22Rv1 (cell line): ENCODE data around the gene RABGAP1L.

ENCODE experiments used
- H3K27ac ChIP-seq: fragments of 450-650 bp; 2 replicates; pipeline ENCODE4 v1.5.1; 2017
- CTCF ChIP-seq: fragments of 450-650 bp; IDR thresholded peaks from 2 replicates; pipeline ENCODE4 v1.5.1; 2017; ENCODE audit warnings: mild to moderate bottlenecking
- ZFX ChIP-seq: fragments of 450-650 bp; IDR thresholded peaks from 2 replicates; pipeline ENCODE4 v1.6.1; 2017; ENCODE audit warnings: antibody characterized with exemption, borderline replicate concordance

Gene RABGAP1L

GRCh38 chr1:174445351-174445750 is 286.0 kb downstream of the RABGAP1L start:
- no peak overlapping the region for H3K27ac ChIP-seq
- TF ChIP-seq CTCF (no peak), ZFX (no peak)

DNA sequence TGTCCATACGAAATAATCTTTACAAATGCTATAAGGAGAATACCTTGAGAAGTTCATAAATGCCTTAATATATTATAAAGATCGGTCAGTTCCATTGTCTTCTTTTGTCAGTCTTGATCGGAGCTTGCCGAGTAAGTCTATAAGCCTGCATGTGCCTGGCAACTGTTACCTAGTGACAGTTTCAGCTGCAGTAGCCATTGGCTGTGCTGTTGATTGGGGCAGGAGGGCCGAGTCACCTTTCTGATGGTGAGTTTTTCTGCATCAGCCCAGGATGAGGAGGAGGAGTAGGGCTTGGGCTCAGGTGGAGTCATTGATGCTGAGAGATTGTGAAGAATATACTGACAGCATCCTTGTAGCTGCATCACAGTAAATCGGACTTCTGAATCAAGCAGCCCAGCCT is 286.5 kb downstream of the RABGAP1L start:
- no peak overlapping the region for H3K27ac ChIP-seq
- TF ChIP-seq CTCF = no peak
- no peak for TF ChIP-seq ZFX

DNA sequence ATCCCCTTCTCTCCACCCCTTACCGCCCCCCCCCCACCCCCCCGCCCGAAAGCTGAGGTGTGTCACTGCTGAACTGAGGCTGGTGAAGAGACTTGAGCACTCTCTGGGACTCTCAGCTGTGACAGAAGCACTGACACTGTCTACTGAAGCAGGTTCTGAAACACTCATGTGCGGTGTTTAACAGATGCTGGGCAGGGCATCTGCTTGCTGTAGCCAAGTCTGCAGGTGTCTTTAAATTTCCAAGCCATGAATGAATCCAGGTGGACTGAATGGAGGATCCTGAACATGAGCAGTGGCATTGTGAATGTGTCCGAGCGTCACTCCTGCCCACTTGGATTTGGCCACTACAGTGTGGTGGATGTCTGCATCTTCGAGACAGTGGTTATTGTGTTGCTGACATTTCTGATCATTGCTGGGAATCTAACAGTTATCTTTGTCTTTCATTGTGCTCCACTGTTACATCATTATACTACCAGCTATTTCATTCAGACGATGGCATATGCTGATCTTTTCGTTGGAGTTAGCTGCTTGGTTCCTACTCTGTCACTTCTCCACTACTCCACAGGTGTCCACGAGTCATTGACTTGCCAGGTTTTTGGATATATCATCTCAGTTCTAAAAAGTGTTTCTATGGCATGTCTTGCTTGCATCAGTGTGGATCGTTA is 288.7 kb downstream of the RABGAP1L start, which contains the start of gene GPR52:
Gene GPR52 (plus strand): TSS at position 99 of the 665 bp plus-strand sequence. CDS start 148 bp downstream, at position 247.
- H3K27ac ChIP-seq = no peak within 1 kb of the TSS
- TF ChIP-seq CTCF (no peak), ZFX (no peak)

DNA sequence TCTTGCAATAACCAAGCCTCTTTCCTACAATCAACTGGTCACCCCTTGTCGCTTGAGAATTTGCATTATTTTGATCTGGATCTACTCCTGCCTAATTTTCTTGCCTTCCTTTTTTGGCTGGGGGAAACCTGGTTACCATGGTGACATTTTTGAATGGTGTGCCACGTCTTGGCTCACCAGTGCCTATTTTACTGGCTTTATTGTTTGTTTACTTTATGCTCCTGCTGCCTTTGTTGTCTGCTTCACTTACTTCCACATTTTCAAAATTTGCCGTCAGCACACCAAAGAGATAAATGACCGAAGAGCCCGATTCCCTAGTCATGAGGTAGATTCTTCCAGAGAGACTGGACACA is 289.2 kb downstream of the RABGAP1L start:
- no peak for TF ChIP-seq ZFX
- no peak for TF ChIP-seq CTCF

GRCh38 chr1:174448974-174449373 is 289.7 kb downstream of the RABGAP1L start:
- H3K27ac ChIP-seq = no peak overlapping the region
- TF ChIP-seq CTCF (no peak), ZFX (no peak)

More for the DNA sequence above, 289.2 kb downstream of the RABGAP1L start:
- no peak overlapping the region for H3K27ac ChIP-seq

DNA sequence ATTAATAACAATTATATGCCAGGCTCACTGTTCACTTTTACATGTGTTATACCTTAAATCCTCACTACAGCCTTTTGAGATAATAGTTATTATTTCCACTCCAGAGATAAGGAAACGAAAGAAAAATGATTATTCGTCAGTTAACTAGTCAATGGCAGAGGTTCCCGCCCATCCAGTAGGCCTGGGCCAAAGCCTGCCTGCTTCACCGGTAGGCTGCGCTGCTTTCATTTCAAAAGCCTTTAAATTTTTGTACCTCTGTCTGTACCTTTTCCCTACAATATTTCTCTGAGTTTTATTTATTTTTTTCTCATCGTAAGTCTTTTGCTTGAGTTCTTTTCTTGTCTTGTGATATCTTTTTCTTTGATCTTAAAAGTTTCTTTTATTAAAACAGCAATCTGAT is 292.1 kb downstream of the RABGAP1L start:
- no peak overlapping the region for H3K27ac ChIP-seq
- TF ChIP-seq ZFX (no peak), CTCF (no peak)

- no peak for TF ChIP-seq ZFX
- TF ChIP-seq CTCF = no peak
- no peak overlapping the region for H3K27ac ChIP-seq
These were observed 306.5 kb downstream of the RABGAP1L start for GRCh38 chr1:174465855-174466254.
